GM18951 (cell line): Measurements from ENCODE around the gene SOST.

ENCODE experiments used
- POLR2A ChIP-seq: IDR thresholded peaks from 4 replicates; pipeline ENCODE4 v1.6.1; 2011; ENCODE audit warnings: mild to moderate bottlenecking; ENCODE audit not compliant: insufficient read length, insufficient read depth; ENCODE audit errors: extremely low read depth
- in situ Hi-C: fragments of 300-500 bp; cut with MboI; formaldehyde crosslinking; loops from one replicate; pipeline ENCODE4 v1.12.0; 2022; ENCODE audit warnings: low sequenced_read_pairs, mixed read lengths, inconsistent platforms; ENCODE audit not compliant: unreplicated experiment

Gene SOST

GRCh38 chr17:43769426-43769825, 10.8 kb upstream of the SOST start:
- in situ Hi-C loops, result loop anchor here (10.0 kb wide), 1 partner anchor 195 kb away; no protein-coding TSS in a partner anchor
- no peak for TF ChIP-seq POLR2A

- in situ Hi-C loops, result loop anchor here (10.0 kb wide), 1 partner anchor 194 kb away; no protein-coding TSS in a partner anchor
- no peak for TF ChIP-seq POLR2A
Measured at GRCh38 chr17:43768943-43769342, 10.4 kb upstream of the SOST start.

- no peak for TF ChIP-seq POLR2A
- in situ Hi-C loops, result loop anchor here (10.0 kb wide), 1 partner anchor 194 kb away; no protein-coding TSS in a partner anchor
Measured at GRCh38 chr17:43768382-43768781, 9.8 kb upstream of the SOST start.

- no peak for TF ChIP-seq POLR2A
- in situ Hi-C loops, result loop anchor here (10.0 kb wide), 1 partner anchor 193 kb away; no protein-coding TSS in a partner anchor
Measured at GRCh38 chr17:43767713-43768059, 9.1 kb upstream of the SOST start.

GRCh38 chr17:43767053-43767712, 8.6 kb upstream of the SOST start:
- in situ Hi-C loops, result loop anchor here (10.0 kb wide), 1 partner anchor 192 kb away; no protein-coding TSS in a partner anchor
- TF ChIP-seq POLR2A, result no peak

GRCh38 chr17:43766413-43767052, 7.9 kb upstream of the SOST start:
- TF ChIP-seq POLR2A, result no peak
- in situ Hi-C loops, result loop anchor here (10.0 kb wide), 1 partner anchor 192 kb away; no protein-coding TSS in a partner anchor

- in situ Hi-C loops, result loop anchor here (5.0 to 10.0 kb wide), 2 partner anchors 73 to 186 kb away; no protein-coding TSS in a partner anchor
- no peak for TF ChIP-seq POLR2A
Measured at GRCh38 chr17:43760254-43760852, 1.8 kb upstream of the SOST start.

- no peak for TF ChIP-seq POLR2A
- in situ Hi-C loops, result loop anchor here (5.0 to 10.0 kb wide), 2 partner anchors 73 to 185 kb away; no protein-coding TSS in a partner anchor
Measured at GRCh38 chr17:43759836-43760235, 1.2 kb upstream of the SOST start.

GRCh38 chr17:43758086-43758485, 505 bp downstream of the SOST start:
- in situ Hi-C loops, result no loop called here
- no peak for TF ChIP-seq POLR2A

- in situ Hi-C loops, result no loop called here
- TF ChIP-seq POLR2A, result no peak
Measured at GRCh38 chr17:43757171-43757660, 1.4 kb downstream of the SOST start.

GRCh38 chr17:43756201-43756600, 2.4 kb downstream of the SOST start:
- in situ Hi-C loops, result no loop called here
- TF ChIP-seq POLR2A, result no peak

GRCh38 chr17:43755389-43755875, 3.2 kb downstream of the SOST start:
- TF ChIP-seq POLR2A, result no peak

GRCh38 chr17:43754947-43755346, 3.6 kb downstream of the SOST start:
- in situ Hi-C loops, result no loop called here
- no peak for TF ChIP-seq POLR2A

More at GRCh38 chr17:43755389-43755875, 3.2 kb downstream of the SOST start:
- in situ Hi-C loops, result no loop called here
